Medulla oblongata (tissue), 1 donor: ENCODE measurements around the gene FNDC3B.

Experiments
- DNase-seq: peaks from one replicate; pipeline ENCODE4 v3.0.0-alpha.2; 2015; ENCODE audit errors: extremely low spot score

The FNDC3B gene

GRCh38 chr3:172332256-172333041, 293.1 kb downstream of the FNDC3B start:
- peak; percentile 84 for DNase-seq

- DNase-seq, result no peak
Measured at GRCh38 chr3:172333042-172333377, 293.6 kb downstream of the FNDC3B start.

GRCh38 chr3:172333692-172334457, 294.5 kb downstream of the FNDC3B start:
- DNase-seq, result no peak

GRCh38 chr3:172334671-172335207, 295.4 kb downstream of the FNDC3B start:
- no peak for DNase-seq

- no peak for DNase-seq
Measured at GRCh38 chr3:172339892-172340291, 300.5 kb downstream of the FNDC3B start.

GRCh38 chr3:172340583-172340982, 301.2 kb downstream of the FNDC3B start:
- DNase-seq, result no peak

GRCh38 chr3:172341482-172342059, 302.2 kb downstream of the FNDC3B start:
- DNase-seq, result peak; percentile 80

GRCh38 chr3:172342097-172342659, 302.8 kb downstream of the FNDC3B start:
- DNase-seq, result no peak

- DNase-seq, result no peak
Measured at GRCh38 chr3:172343117-172343516, 303.7 kb downstream of the FNDC3B start.

GRCh38 chr3:172343979-172344378, 304.6 kb downstream of the FNDC3B start:
- no peak for DNase-seq

GRCh38 chr3:172346161-172346560, 306.8 kb downstream of the FNDC3B start:
- no peak for DNase-seq

GRCh38 chr3:172347895-172348679, 308.7 kb downstream of the FNDC3B start:
- DNase-seq, result no peak

- no peak for DNase-seq
Measured at GRCh38 chr3:172351895-172352466, 312.6 kb downstream of the FNDC3B start.

- DNase-seq, result no peak
Measured at GRCh38 chr3:172352786-172353185, 313.4 kb downstream of the FNDC3B start.

- DNase-seq, result no peak
Measured at GRCh38 chr3:172354931-172355499, 315.6 kb downstream of the FNDC3B start.

GRCh38 chr3:172355836-172356235, 316.5 kb downstream of the FNDC3B start:
- DNase-seq, result no peak

- DNase-seq, result no peak
Measured at GRCh38 chr3:172356427-172356826, 317.0 kb downstream of the FNDC3B start.

GRCh38 chr3:172357850-172358754, 318.7 kb downstream of the FNDC3B start:
- DNase-seq, result no peak

GRCh38 chr3:172359231-172359630, 319.9 kb downstream of the FNDC3B start:
- no peak for DNase-seq

GRCh38 chr3:172359996-172360395, 320.6 kb downstream of the FNDC3B start:
- DNase-seq, result no peak
